T-helper 2 cell treated with Interferon-gamma antibody and Interleukin-4, amounts not matched to agents 100 ng/mL and 5 ng/mL, for 36 hours (primary cell): ENCODE results near the gene RAPSN. TPM values are rescaled to one million over a fixed set of nuclear protein-coding genes. Genes with fewer than 3 reads are reported as not detected.

ENCODE experiments used
- intact Hi-C: fragments of 100-400 bp; cut with micrococcal nuclease; formaldehyde crosslinking; loops from one replicate; pipeline ENCODE4 v1.15.1; 2023
- total RNA-seq: library from RNA; stranded (reverse); gene quantifications from 2 replicates; pipeline ENCODE4 v1.2.3, GENCODE V29; 2022

Gene RAPSN
- total RNA-seq, 1 donor from 2014 or later = 1.1 TPM

- intact Hi-C loops = no loop called here
Observed at GRCh38 chr11:47391077-47391583, 57.8 kb downstream of the RAPSN start.

- intact Hi-C loops = no loop called here
Observed at GRCh38 chr11:47390422-47390760, 58.5 kb downstream of the RAPSN start.

GRCh38 chr11:47389577-47390421, 59.1 kb downstream of the RAPSN start:
- intact Hi-C loops = no loop called here

GRCh38 chr11:47388697-47389576, 60.0 kb downstream of the RAPSN start:
- intact Hi-C loops = no loop called here

- intact Hi-C loops = no loop called here
Observed at GRCh38 chr11:47387944-47388696, 60.8 kb downstream of the RAPSN start.

Other genes with a start within 250 kb of the RAPSN start
- 135 and 139 TPM in 2 replicates for gene DDB2, start 234.2 kb downstream of the RAPSN start, total RNA-seq
- gene ACP2, start 200.3 kb downstream of the RAPSN start, total RNA-seq = 29.0 and 33.5 TPM in 2 replicates
- gene NR1H3, start 191.1 kb downstream of the RAPSN start, total RNA-seq = 7.5 and 9.0 TPM in 2 replicates
- gene MADD, start 179.0 kb downstream of the RAPSN start, total RNA-seq = 99.7 and 100 TPM in 2 replicates
- not detected in 2 replicates for gene MYBPC3, start 96.4 kb downstream of the RAPSN start, total RNA-seq
- not detected in 2 replicates for gene SPI1, start 70.6 kb downstream of the RAPSN start, total RNA-seq
- 20.2 and 20.6 TPM in 2 replicates for gene SLC39A13, start 40.5 kb downstream of the RAPSN start, total RNA-seq
- 176 and 181 TPM in 2 replicates for gene PSMC3, start 22.7 kb downstream of the RAPSN start, total RNA-seq
- 115 and 123 TPM in 2 replicates for gene CELF1, start 104.0 kb upstream of the RAPSN start, total RNA-seq
- gene PTPMT1, start 116.5 kb upstream of the RAPSN start, total RNA-seq = 34.2 and 38.4 TPM in 2 replicates
- 17.2 and 17.8 TPM in 2 replicates for gene KBTBD4, start 129.8 kb upstream of the RAPSN start, total RNA-seq
- gene NDUFS3, start 129.9 kb upstream of the RAPSN start, total RNA-seq = 111 and 127 TPM in 2 replicates
- 0.18 and 0.20 TPM in 2 replicates for gene FAM180B, start 137.5 kb upstream of the RAPSN start, total RNA-seq
- 0.30 and 0.52 TPM in 2 replicates for gene C1QTNF4, start 145.3 kb upstream of the RAPSN start, total RNA-seq
- 103 and 104 TPM in 2 replicates for gene MTCH2, start 193.4 kb upstream of the RAPSN start, total RNA-seq